HepG2 (cell line): ENCODE results near the gene AHSP. TPM values are rescaled to one million over a fixed set of nuclear protein-coding genes. Genes with fewer than 3 reads are reported as not detected.

Experiments
- ARNT ChIP-seq: fragments of 450-650 bp; IDR thresholded peaks from 2 replicates; pipeline ENCODE4 v1.6.1; 2017
- CCDC6 ChIP-seq: sonication (generic); formaldehyde crosslinking; IDR thresholded peaks from 2 replicates; pipeline ENCODE4 v1.8.1; 2022; ENCODE audit warnings: mild to moderate bottlenecking, missing genetic modification reagents, moderate library complexity
- ETV6 ChIP-seq: sonication (generic); formaldehyde crosslinking; conservative IDR thresholded peaks from 2 replicates; pipeline ENCODE4 v1.4.0; 2020; ENCODE audit warnings: missing genetic modification reagents
- FOSL1 ChIP-seq: sonication (generic); formaldehyde crosslinking; IDR thresholded peaks from 2 replicates; pipeline ENCODE4 v1.9.0; 2021; ENCODE audit warnings: missing genetic modification reagents, borderline replicate concordance
- HINFP ChIP-seq: sonication (generic); formaldehyde crosslinking; IDR thresholded peaks from 2 replicates; pipeline ENCODE4 v1.4.0; 2020; ENCODE audit warnings: low read depth, mild to moderate bottlenecking, missing genetic modification reagents
- PLRG1 ChIP-seq: fragments of 450-650 bp; conservative IDR thresholded peaks from 2 replicates; pipeline ENCODE4 v1.6.1; 2016
- RELA ChIP-seq: sonication (generic); formaldehyde crosslinking; IDR thresholded peaks from 2 replicates; pipeline ENCODE4 v1.4.0; 2020; ENCODE audit warnings: missing genetic modification reagents
- RORA ChIP-seq: sonication (generic); formaldehyde crosslinking; IDR thresholded peaks from 2 replicates; pipeline ENCODE4 v1.5.0; 2020; ENCODE audit warnings: mild to moderate bottlenecking, missing genetic modification reagents, moderate library complexity
- SAFB2 ChIP-seq: sonication (generic); formaldehyde crosslinking; IDR thresholded peaks from 2 replicates; pipeline ENCODE4 v1.5.1; 2020; ENCODE audit warnings: missing genetic modification reagents, low read depth, mild to moderate bottlenecking, borderline replicate concordance
- SALL2 ChIP-seq: sonication (generic); formaldehyde crosslinking; IDR thresholded peaks from 2 replicates; pipeline ENCODE4 v1.8.1; 2023; ENCODE audit warnings: mild to moderate bottlenecking, missing genetic modification reagents, inconsistent platforms
- SRY ChIP-seq: sonication (generic); formaldehyde crosslinking; IDR thresholded peaks from 2 replicates; pipeline ENCODE4 v1.8.0; 2022; ENCODE audit warnings: mild to moderate bottlenecking, missing genetic modification reagents
- THAP7 ChIP-seq: sonication (generic); formaldehyde crosslinking; IDR thresholded peaks from 2 replicates; pipeline ENCODE4 v1.8.1; 2023; ENCODE audit warnings: mild to moderate bottlenecking, missing genetic modification reagents
- TOE1 ChIP-seq: sonication (generic); formaldehyde crosslinking; IDR thresholded peaks from 2 replicates; pipeline ENCODE4 v1.4.0; 2020; ENCODE audit warnings: mild to moderate bottlenecking, missing genetic modification reagents
- ZBTB25 ChIP-seq: IDR thresholded peaks from 2 replicates; pipeline ENCODE4 v1.6.1; 2018; ENCODE audit warnings: missing genetic modification reagents
- ZBTB26 ChIP-seq: IDR thresholded peaks from 2 replicates; pipeline ENCODE4 v1.6.1; 2016; ENCODE audit warnings: missing compliant biosample characterization, missing genetic modification reagents, borderline replicate concordance
- ZNF10 ChIP-seq: sonication (generic); formaldehyde crosslinking; IDR thresholded peaks from 2 replicates; pipeline ENCODE4 v1.4.0; 2020; ENCODE audit warnings: mild to moderate bottlenecking, low read depth, missing genetic modification reagents, borderline replicate concordance
- ZNF138 ChIP-seq: sonication (generic); formaldehyde crosslinking; IDR thresholded peaks from 2 replicates; pipeline ENCODE4 v1.5.0; 2020; ENCODE audit warnings: mild to moderate bottlenecking, low read depth, missing genetic modification reagents
- ZNF225 ChIP-seq: sonication (generic); formaldehyde crosslinking; IDR thresholded peaks from 2 replicates; pipeline ENCODE4 v1.4.0; 2020; ENCODE audit warnings: mild to moderate bottlenecking, missing genetic modification reagents
- ZNF280B ChIP-seq: sonication (generic); formaldehyde crosslinking; IDR thresholded peaks from 2 replicates; pipeline ENCODE4 v1.5.0; 2020; ENCODE audit warnings: missing genetic modification reagents, mild to moderate bottlenecking, borderline replicate concordance
- ZNF737 ChIP-seq: sonication (generic); formaldehyde crosslinking; IDR thresholded peaks from 2 replicates; pipeline ENCODE4 v1.5.0; 2020; ENCODE audit warnings: missing genetic modification reagents, mild to moderate bottlenecking, borderline replicate concordance
- ZNF770 ChIP-seq: sonication (generic); formaldehyde crosslinking; IDR thresholded peaks from 2 replicates; pipeline ENCODE4 v1.5.0; 2020; ENCODE audit warnings: mild to moderate bottlenecking, missing genetic modification reagents
- polyA plus RNA-seq, 8 experiments: library from polyadenylated mRNA; depleted of rRNA in 3 of 8; stranded (reverse) in 7 of 8; unstranded in 1 of 8; fragments of >200 nt; fragmentation: Illumina TruSeq in 4 of 8; extraction: Trizol in 4 of 8; gene quantifications; 2 replicates each; pipeline versions ENCODE4 v1.2.1 to v1.2.3, GENCODE V29; 2011 to 2016; ENCODE audit warnings: low read depth in 4 of 8, missing spikeins in 1 of 8, mixed read lengths in 1 of 8; ENCODE audit not compliant: insufficient read depth in 1 of 8
- total RNA-seq, 5 experiments: library from RNA; depleted of rRNA; stranded (reverse); fragments of >200 nt; fragmentation: Illumina TruSeq; extraction: Trizol; gene quantifications; 2 replicates each; pipeline ENCODE4 v1.2.3, GENCODE V29; 2016; ENCODE audit warnings: low read depth in 1 of 5

AHSP gene
- total and polyA plus RNA-seq, 2 of the 13 experiments (the other 11 are each of a cell fraction or from before 2014, with no cell fraction given) = not detected

- TF ChIP-seq HINFP (CRISPR knock-in tag) = peak; percentile 100
- peak; percentile 97 for TF ChIP-seq TOE1
- TF ChIP-seq SAFB2 = peak; percentile 99
- peak; percentile 90; the same call in 1 of the 2 replicates for TF ChIP-seq ZNF280B
- peak; percentile 95 for TF ChIP-seq THAP7 (CRISPR knock-in tag)
- TF ChIP-seq FOSL1 (CRISPR knock-in tag) = no peak
- no peak for TF ChIP-seq SRY (CRISPR knock-in tag)
- no peak for TF ChIP-seq RORA (CRISPR knock-in tag)
- TF ChIP-seq ZNF770 (CRISPR knock-in tag) = peak; percentile 80
- TF ChIP-seq RELA = 0 out of 2 replicates have a peak, but pooled peaks have one; percentile 29
- no peak for TF ChIP-seq PLRG1
- TF ChIP-seq ZNF138 (CRISPR knock-in tag) = peak; percentile 84
- peak; percentile 95 for TF ChIP-seq ZNF225 (CRISPR knock-in tag)
- TF ChIP-seq SALL2 (CRISPR knock-in tag) = peak; percentile 64; the same call in 1 of the 2 replicates
- TF ChIP-seq ZBTB26 = peak; percentile 60; the same call in 1 of the 2 replicates
- no peak for TF ChIP-seq ZNF10
- TF ChIP-seq ZBTB25 (CRISPR knock-in tag) = peak; percentile 92
- peak; percentile 95 for TF ChIP-seq ETV6 (CRISPR knock-in tag)
- no peak for TF ChIP-seq ARNT
- TF ChIP-seq ZNF737 (CRISPR knock-in tag) = peak; percentile 73; the same call in 1 of the 2 replicates
- TF ChIP-seq CCDC6 = peak; percentile 80; the same call in 1 of the 2 replicates
Measured at GRCh38 chr16:31507929-31508705, 19.6 kb upstream of the AHSP start, which contains the start of gene RUSF1 (continued).
